SK-N-SH (cell line): ENCODE results near the gene KLHL30. TPM values are rescaled to one million over a fixed set of nuclear protein-coding genes. Genes with fewer than 3 reads are reported as not detected.

Source experiments
- CTCF ChIA-PET: fragments of 300-600, 350-600 bp; formaldehyde crosslinking; extraction: SDS; loops from one replicate; lab custom pipeline; 2021; lab: Yijun Ruan, JAX
- POLR2A ChIA-PET: fragments of 350-600 bp; sonication (Branson Sonifier 250); formaldehyde crosslinking; extraction: SDS; loops from one replicate; lab custom pipeline; 2020; ENCODE audit warnings: antibody characterized with exemption, inconsistent platforms; lab: Yijun Ruan, JAX
- DNase-seq: peaks from one replicate; pipeline ENCODE4 v3.0.0; 2012
- H2AFZ ChIP-seq: fragments of 200-600 bp; sonication (generic); 2 replicates; pipeline ENCODE4 v1.8.1; 2016; ENCODE audit warnings: antibody characterized with exemption, mild to moderate bottlenecking, low read depth
- H3F3A ChIP-seq: fragments of 200-600 bp; sonication (generic); replicated peaks from 2 replicates; pipeline ENCODE3; 2016; ENCODE audit warnings: antibody characterized with exemption, mild to moderate bottlenecking; ENCODE audit not compliant: insufficient read depth
- H3K27ac ChIP-seq, 2 experiments: fragments of 200-500 bp in 1 of 2; fragments of 200-600 bp in 1 of 2; sonication (Bioruptor generic) in 1 of 2; sonication (generic), shearing (Covaris generic) in 1 of 2; 2 replicates each; pipeline versions ENCODE4 v1.5.1 to v1.6.1; 2014 to 2016; ENCODE audit warnings: low read depth in 2 of 2, inconsistent platforms in 1 of 2, low read length in 1 of 2, mild to moderate bottlenecking in 1 of 2, mixed read lengths in 1 of 2
- H3K27me3 ChIP-seq: fragments of 200-600 bp; sonication (generic), shearing (Covaris generic); 2 replicates; pipeline ENCODE4 v1.6.1; 2016; ENCODE audit warnings: mixed run types; ENCODE audit not compliant: insufficient read depth
- H3K36me3 ChIP-seq, 2 experiments: fragments of 200-500 bp in 1 of 2; fragments of 200-600 bp in 1 of 2; sonication (Bioruptor generic) in 1 of 2; sonication (generic) in 1 of 2; replicated peaks in 1 of 2; 2 replicates each; pipeline versions ENCODE3 to v1.5.1; 2014 to 2016; ENCODE audit warnings: low read length in 1 of 2, mild to moderate bottlenecking in 1 of 2; ENCODE audit not compliant: insufficient read depth in 2 of 2, control insufficient read depth in 1 of 2
- H3K4me1 ChIP-seq, 2 experiments: fragments of 200-500 bp in 1 of 2; fragments of 200-600 bp in 1 of 2; sonication (Bioruptor generic) in 1 of 2; sonication (generic), shearing (Covaris generic) in 1 of 2; 2 replicates each; pipeline versions ENCODE4 v1.5.1 to v1.6.1; 2014 to 2016; ENCODE audit warnings: low read depth in 1 of 2, low read length in 1 of 2, mixed run types in 1 of 2; ENCODE audit not compliant: insufficient read depth in 2 of 2, control insufficient read depth in 1 of 2
- H3K4me2 ChIP-seq: fragments of 200-600 bp; sonication (generic), shearing (Covaris generic); 2 replicates; pipeline ENCODE4 v1.6.1; 2017; ENCODE audit warnings: mixed run types
- H3K4me3 ChIP-seq, 2 experiments: fragments of 200-500 bp in 1 of 2; fragments of 200-600 bp in 1 of 2; sonication (Bioruptor generic) in 1 of 2; sonication (generic), shearing (Covaris generic) in 1 of 2; 2 replicates each; pipeline versions ENCODE4 v1.5.1 to v1.8.1; 2014 to 2016; ENCODE audit warnings: low read depth in 2 of 2, inconsistent platforms in 1 of 2, low read length in 1 of 2, mild to moderate bottlenecking in 1 of 2, mixed read lengths in 1 of 2, moderate library complexity in 1 of 2
- H3K79me2 ChIP-seq: fragments of 200-600 bp; sonication (generic); 2 replicates; pipeline ENCODE4 v1.8.1; 2017; ENCODE audit warnings: mild to moderate bottlenecking; ENCODE audit not compliant: insufficient read depth
- H3K9ac ChIP-seq: fragments of 200-600 bp; sonication (generic); 2 replicates; pipeline ENCODE4 v1.6.1; 2017; ENCODE audit warnings: mixed run types
- H3K9me2 ChIP-seq: fragments of 200-600 bp; sonication (generic); 2 replicates; pipeline ENCODE4 v1.6.1; 2017; ENCODE audit warnings: mixed run types
- H3K9me3 ChIP-seq: fragments of 200-600 bp; sonication (generic); 2 replicates; pipeline ENCODE4 v1.6.1; 2017; ENCODE audit warnings: mixed run types, mild to moderate bottlenecking, moderate library complexity
- H4K20me1 ChIP-seq: fragments of 200-600 bp; sonication (generic); 2 replicates; pipeline ENCODE4 v1.6.1; 2017; ENCODE audit warnings: mild to moderate bottlenecking, mixed run types; ENCODE audit not compliant: insufficient read depth
- FOSL2 ChIP-seq: IDR thresholded peaks from 2 replicates; pipeline ENCODE4 v1.4.0; 2012; ENCODE audit warnings: low read depth, mild to moderate bottlenecking, moderate library complexity, borderline replicate concordance
- FOXM1 ChIP-seq: IDR thresholded peaks from 2 replicates; pipeline ENCODE4 v1.4.0; 2012; ENCODE audit warnings: low read depth, mild to moderate bottlenecking
- GABPA ChIP-seq: IDR thresholded peaks from 2 replicates; pipeline ENCODE4 v1.4.0; 2012; ENCODE audit warnings: low read depth, mild to moderate bottlenecking
- IRF3 ChIP-seq: fragments of 150-350 bp; IDR thresholded peaks from 2 replicates; pipeline ENCODE4 v1.6.1; 2016; ENCODE audit warnings: mild to moderate bottlenecking, low read depth, low read length
- JUND ChIP-seq: IDR thresholded peaks from 2 replicates; pipeline ENCODE4 v1.4.0; 2012
- MEF2A ChIP-seq: IDR thresholded peaks from 2 replicates; pipeline ENCODE4 v1.4.0; 2012; ENCODE audit warnings: low read depth, borderline replicate concordance
- NFIC ChIP-seq: IDR thresholded peaks from 2 replicates; pipeline ENCODE4 v1.4.0; 2012; ENCODE audit warnings: borderline replicate concordance
- NRF1 ChIP-seq: IDR thresholded peaks from 2 replicates; pipeline ENCODE4 v1.6.1; 2012; ENCODE audit warnings: low read depth, mild to moderate bottlenecking, low read length
- POLR2AphosphoS5 ChIP-seq: IDR thresholded peaks from 2 replicates; pipeline ENCODE4 v1.6.1; 2012; ENCODE audit warnings: low read depth, low read length
- RAD21 ChIP-seq: IDR thresholded peaks from 2 replicates; pipeline ENCODE4 v1.6.1; 2012; ENCODE audit warnings: mild to moderate bottlenecking, low read length
- USF2 ChIP-seq: fragments of 150-350 bp; IDR thresholded peaks from 2 replicates; pipeline ENCODE4 v1.6.1; 2017; ENCODE audit warnings: antibody characterized with exemption, low read length, low read depth, borderline replicate concordance
- YY1 ChIP-seq: IDR thresholded peaks from 2 replicates; pipeline ENCODE4 v1.4.0; 2012; ENCODE audit warnings: low read depth, mild to moderate bottlenecking
- WGBS: methylation state at CpG from one replicate; pipeline ENCODE4 v1.1.6; 2017; ENCODE audit warnings: low lambda C conversion rate; 5-methylcytosine and 5-hydroxymethylcytosine counted together
- polyA plus RNA-seq, 3 experiments: library from polyadenylated mRNA; depleted of rRNA; stranded (reverse); fragments of >200 nt; gene quantifications; 2 replicates each; pipeline ENCODE4 v1.2.3, GENCODE V29; 2012
- TF ChIP-seq, protein P1 (sequence below): IDR thresholded peaks from 2 replicates; pipeline ENCODE4 v1.6.1; 2012; ENCODE audit warnings: mild to moderate bottlenecking, low read depth, low read length, moderate library complexity
- TF ChIP-seq, protein P2 (sequence below): fragments of 200-600 bp; sonication (generic); IDR thresholded peaks from 2 replicates; pipeline ENCODE4 v1.6.1; 2017; ENCODE audit warnings: antibody characterized with exemption, mild to moderate bottlenecking, moderate library complexity
- TF ChIP-seq, protein P3 (sequence below): IDR thresholded peaks from 2 replicates; pipeline ENCODE4; 2012

KLHL30 gene
- polyA plus RNA-seq, 1 of the 3 experiments (the other 2 are of a cell fraction) = not detected

- Histone ChIP-seq H3K9me3 (no peaks in the 10 kb centered on the region), H3K9me2 (no peaks in the 10 kb centered on the region), H3K4me3 (no peak overlapping the region), H3K9ac (no peak overlapping the region), H3F3A (no peaks in the 10 kb centered on the region), H3K4me1 (peaks cover 5 to 10% of the 10 kb centered on the region in 2 experiments; a peak in 3 of 4 replicates), H3K79me2 (no peaks in the 10 kb centered on the region), H3K4me2 (no peak overlapping the region), H3K27me3 (no peaks in the 10 kb centered on the region), H3K27ac (no peak overlapping the region)
- ChIA-PET CTCF (interaction anchor here (1.2 kb wide), 1 partner anchor 109 kb away, joined by 3 read pairs; no protein-coding TSS in a partner anchor), POLR2A (no interaction called here)
- 95% methylated on average over 16 of the region's 60 CpGs for WGBS
- no peak for DNase-seq
- no peak for TF ChIP-seq POLR2AphosphoS5
- TF ChIP-seq, protein P1, sequence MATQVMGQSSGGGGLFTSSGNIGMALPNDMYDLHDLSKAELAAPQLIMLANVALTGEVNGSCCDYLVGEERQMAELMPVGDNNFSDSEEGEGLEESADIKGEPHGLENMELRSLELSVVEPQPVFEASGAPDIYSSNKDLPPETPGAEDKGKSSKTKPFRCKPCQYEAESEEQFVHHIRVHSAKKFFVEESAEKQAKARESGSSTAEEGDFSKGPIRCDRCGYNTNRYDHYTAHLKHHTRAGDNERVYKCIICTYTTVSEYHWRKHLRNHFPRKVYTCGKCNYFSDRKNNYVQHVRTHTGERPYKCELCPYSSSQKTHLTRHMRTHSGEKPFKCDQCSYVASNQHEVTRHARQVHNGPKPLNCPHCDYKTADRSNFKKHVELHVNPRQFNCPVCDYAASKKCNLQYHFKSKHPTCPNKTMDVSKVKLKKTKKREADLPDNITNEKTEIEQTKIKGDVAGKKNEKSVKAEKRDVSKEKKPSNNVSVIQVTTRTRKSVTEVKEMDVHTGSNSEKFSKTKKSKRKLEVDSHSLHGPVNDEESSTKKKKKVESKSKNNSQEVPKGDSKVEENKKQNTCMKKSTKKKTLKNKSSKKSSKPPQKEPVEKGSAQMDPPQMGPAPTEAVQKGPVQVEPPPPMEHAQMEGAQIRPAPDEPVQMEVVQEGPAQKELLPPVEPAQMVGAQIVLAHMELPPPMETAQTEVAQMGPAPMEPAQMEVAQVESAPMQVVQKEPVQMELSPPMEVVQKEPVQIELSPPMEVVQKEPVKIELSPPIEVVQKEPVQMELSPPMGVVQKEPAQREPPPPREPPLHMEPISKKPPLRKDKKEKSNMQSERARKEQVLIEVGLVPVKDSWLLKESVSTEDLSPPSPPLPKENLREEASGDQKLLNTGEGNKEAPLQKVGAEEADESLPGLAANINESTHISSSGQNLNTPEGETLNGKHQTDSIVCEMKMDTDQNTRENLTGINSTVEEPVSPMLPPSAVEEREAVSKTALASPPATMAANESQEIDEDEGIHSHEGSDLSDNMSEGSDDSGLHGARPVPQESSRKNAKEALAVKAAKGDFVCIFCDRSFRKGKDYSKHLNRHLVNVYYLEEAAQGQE = no peak
- TF ChIP-seq USF2 = no peak
- no peak for TF ChIP-seq FOXM1
- TF ChIP-seq RAD21 = no peak
- TF ChIP-seq, protein P2, sequence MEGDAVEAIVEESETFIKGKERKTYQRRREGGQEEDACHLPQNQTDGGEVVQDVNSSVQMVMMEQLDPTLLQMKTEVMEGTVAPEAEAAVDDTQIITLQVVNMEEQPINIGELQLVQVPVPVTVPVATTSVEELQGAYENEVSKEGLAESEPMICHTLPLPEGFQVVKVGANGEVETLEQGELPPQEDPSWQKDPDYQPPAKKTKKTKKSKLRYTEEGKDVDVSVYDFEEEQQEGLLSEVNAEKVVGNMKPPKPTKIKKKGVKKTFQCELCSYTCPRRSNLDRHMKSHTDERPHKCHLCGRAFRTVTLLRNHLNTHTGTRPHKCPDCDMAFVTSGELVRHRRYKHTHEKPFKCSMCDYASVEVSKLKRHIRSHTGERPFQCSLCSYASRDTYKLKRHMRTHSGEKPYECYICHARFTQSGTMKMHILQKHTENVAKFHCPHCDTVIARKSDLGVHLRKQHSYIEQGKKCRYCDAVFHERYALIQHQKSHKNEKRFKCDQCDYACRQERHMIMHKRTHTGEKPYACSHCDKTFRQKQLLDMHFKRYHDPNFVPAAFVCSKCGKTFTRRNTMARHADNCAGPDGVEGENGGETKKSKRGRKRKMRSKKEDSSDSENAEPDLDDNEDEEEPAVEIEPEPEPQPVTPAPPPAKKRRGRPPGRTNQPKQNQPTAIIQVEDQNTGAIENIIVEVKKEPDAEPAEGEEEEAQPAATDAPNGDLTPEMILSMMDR = no peak
- no peak for TF ChIP-seq NFIC
- no peak for TF ChIP-seq JUND
- no peak for TF ChIP-seq GABPA
- no peak for TF ChIP-seq FOSL2
- TF ChIP-seq, protein P3, sequence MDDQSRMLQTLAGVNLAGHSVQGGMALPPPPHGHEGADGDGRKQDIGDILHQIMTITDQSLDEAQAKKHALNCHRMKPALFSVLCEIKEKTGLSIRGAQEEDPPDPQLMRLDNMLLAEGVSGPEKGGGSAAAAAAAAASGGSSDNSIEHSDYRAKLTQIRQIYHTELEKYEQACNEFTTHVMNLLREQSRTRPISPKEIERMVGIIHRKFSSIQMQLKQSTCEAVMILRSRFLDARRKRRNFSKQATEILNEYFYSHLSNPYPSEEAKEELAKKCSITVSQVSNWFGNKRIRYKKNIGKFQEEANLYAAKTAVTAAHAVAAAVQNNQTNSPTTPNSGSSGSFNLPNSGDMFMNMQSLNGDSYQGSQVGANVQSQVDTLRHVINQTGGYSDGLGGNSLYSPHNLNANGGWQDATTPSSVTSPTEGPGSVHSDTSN = no peak
- no peak for TF ChIP-seq IRF3
- no peak for TF ChIP-seq YY1
- TF ChIP-seq NRF1 = no peak
- no peak for TF ChIP-seq MEF2A
- TF ChIP-seq, all 33 proteins: peak for 0
- Histone ChIP-seq H4K20me1 (no peaks in the 10 kb centered on the region), H3K36me3 (no peaks in the 10 kb centered on the region), H2AFZ (no peak overlapping the region)
Measured at GRCh38 chr2:238140721-238141540, 2.5 kb downstream of the KLHL30 start.
